GM21717 (cell line): Measurements from ENCODE around the gene PRODH.
"Not testable (repeated sequence)": the region's sequence is repeated elsewhere in the genome, so short reads cannot be mapped to it uniquely, and the experiment has no call there.

Experiments
- ATAC-seq: cut with Tn5 transposase; IDR thresholded peaks from one replicate; pipeline ENCODE4 v1.9.1; 2021; ENCODE audit warnings: mild to moderate bottlenecking, moderate library complexity; ENCODE audit not compliant: unreplicated experiment

Gene PRODH

DNA sequence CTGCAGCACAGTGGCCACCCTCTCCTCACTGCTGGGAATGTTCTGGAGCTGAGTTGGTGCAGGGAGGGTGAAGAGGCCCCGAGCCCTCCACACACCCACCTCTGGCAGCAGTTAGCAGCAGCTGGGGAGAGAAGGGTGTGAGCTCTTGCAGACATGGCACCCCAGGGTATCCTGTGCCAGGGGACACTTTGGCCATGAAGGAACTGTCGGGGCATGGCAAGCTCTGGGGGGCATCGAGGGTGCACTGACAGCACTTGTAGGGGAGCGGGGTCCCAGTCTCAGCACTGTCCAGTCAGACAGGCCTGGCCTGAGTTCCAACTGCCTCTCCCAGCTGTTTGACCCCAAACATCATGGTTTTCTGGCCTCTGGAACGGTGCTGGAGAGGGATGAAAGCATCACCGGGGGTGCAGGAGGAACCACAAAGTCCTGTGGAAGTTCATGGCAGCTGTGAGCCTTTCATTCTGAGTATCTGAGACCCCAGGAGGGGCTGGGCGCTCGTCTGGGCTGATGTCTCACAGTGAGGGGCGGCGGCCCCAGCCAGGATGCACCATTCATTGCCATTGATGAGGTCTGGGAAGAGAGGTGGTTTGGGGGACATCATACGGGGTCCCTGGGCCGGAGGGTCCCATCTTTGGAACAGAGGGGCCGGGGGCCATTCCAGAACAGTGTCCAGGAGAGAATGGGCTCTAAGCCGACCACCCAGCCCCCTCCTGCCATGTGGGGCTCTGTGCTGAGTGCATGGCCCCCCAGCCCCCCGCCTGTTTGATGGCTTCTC lies 20.2 kb upstream of the PRODH start:
- ATAC-seq, result not testable (repeated sequence)

DNA sequence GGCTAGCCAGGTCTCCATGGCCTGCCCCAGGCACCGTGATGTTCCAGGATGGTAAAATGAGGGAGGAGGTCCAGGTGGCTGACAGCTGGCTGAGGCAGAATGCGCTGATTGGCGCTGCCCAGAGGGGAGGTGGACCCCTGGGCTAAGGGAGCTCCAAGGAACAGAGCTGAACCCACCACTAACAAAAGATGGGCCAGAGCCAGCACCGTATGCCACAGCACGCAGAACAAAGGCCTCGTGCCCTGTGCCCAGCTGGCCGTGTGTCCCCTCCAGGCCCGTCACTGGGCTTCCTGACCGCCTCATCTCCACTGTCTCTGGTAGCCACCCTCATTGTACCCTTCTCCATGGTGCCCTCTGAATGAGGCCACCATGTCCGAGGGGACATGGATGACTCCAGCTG lies 19.6 kb upstream of the PRODH start:
- no peak for ATAC-seq

DNA sequence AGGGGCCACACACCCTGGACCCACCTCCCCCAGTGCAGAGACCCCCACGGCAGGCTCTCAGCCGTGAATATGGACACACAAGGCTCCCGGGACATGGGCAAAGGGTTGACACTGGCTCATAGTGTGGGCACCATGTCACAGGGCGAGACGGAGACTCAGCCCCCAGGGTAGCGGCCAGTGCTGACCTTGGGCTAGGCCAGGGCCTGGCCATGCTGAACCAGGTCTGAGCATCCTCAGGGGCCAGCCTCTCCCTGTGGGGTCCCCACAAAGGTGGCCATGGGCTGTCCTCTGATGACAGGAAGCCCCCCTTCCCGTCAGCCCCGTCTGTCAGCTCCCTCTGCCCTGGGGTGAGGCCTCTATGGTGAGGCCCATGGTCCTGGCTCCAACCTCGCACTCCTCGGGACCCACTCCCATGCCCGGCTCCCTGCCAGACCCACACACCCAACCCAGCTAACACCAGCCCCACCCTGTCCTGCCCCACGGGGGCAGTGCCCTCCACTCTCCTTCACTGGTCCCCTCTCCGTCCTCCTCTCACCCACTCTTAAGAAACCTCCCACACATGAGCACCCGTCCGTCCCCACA lies 19.0 kb upstream of the PRODH start:
- ATAC-seq, result no peak

DNA sequence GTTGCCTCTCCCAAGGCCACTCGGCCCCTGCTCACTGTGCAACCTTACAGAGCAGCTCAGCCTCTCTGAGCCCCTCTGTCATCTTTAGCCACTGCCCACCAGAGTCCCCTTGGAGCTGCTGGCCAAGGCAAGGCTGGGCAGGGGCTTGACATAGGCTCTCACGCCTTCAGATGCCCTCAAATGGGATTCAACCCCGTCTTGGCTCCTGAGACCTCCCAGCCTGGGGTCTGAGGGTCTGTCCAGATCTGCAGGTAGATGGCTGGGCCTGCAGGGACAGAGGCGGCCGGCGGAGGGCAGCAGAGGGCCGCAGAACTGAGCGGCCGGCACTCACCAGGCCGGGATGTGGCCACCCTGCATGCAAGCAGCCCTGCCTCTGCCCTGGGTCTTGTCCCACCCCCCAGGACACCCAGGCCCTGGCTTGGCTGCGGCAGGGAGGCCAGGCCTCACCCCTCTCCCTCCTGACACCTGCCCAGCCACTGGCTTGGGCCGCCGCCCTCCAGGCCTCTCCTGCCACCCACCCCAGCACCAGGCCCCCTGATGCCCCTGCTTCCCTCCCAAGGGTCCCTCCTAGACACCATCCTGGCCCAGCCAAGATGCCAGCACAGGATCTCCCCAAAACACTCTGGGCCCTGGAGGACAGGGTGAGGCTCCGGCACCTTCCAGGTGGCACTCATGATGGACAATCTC lies 18.4 kb upstream of the PRODH start:
- ATAC-seq, result not testable (repeated sequence)

DNA sequence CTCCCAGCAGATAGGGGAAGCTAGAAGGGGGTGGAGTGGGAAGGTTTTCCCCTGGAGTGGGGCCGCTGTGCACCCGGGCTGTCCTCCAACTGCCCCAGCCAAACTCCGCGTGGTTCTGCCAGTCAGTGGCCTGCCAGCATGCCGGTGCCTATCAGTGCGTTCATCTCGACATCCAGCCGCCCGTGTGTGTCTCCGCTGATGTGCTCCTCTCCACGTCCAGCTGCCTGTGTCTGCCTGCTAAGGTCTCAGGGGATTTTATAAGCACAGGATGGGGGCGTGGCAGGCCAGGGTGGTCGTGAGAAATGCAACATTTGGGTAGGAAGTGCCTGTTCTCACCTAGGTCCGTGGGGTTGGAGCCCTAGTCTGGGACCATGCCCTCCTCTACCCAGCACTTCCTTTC lies 17.0 kb upstream of the PRODH start:
- not testable (repeated sequence) for ATAC-seq

DNA sequence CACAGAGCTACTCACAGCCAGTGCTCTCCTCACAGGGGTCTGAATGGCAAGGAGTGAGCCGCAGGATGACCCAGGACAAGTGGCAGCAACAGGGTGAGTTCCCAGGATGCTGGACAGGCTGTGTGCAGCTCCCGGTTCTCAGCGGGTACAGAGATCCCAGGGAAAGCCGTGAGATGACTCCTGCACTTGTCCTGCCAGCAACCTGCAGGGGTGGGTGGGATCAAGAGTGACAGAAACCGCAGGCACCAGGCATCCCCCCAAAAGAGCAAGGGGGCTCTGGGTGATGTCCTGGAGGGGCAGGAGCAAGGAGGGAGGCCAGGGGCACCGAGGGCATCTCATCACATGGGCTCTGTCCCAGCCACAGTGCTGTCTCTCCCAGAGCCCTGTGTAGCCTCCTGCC lies 15.9 kb upstream of the PRODH start:
- no peak for ATAC-seq

DNA sequence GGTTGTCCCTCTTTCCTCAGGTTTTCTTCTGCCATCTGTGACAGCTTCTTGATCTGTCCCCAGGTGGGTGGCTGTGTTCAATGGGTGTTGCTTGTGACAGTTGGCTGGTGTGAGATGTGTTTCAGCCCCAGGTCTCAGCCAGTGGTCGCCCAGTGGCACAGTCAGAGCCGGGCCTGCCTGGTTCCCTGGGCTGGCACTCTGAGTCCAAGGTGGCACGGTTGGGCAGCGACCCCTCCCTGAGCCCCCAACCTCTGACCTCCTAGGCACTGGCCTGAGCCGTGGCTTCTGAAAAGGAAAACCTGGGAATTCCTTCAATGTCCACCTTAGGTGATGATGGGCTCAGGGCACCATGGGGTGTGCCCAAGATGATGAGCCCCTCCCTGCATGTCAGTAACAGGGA lies 14.0 kb upstream of the PRODH start:
- no peak for ATAC-seq

DNA sequence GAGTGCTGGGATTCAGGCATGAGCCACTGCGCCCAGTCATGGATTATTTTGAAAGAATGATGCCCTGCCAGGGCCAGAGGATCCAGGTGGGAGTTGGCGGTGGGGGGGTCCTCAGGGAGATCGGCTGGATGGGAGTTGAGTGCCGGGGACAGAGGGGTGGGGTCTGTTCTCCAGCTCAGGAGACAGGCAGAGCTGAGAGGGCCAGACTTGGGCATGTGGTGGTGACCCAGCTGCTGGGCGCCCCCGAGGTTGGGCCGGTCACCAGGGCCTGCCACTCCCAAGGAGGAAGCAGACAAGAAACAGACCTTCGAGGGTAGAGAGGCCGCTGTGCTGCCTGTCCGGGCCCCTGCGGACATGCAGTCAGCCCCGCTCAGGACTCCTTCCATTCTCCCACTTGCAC lies 11.8 kb upstream of the PRODH start:
- ATAC-seq, result no peak

DNA sequence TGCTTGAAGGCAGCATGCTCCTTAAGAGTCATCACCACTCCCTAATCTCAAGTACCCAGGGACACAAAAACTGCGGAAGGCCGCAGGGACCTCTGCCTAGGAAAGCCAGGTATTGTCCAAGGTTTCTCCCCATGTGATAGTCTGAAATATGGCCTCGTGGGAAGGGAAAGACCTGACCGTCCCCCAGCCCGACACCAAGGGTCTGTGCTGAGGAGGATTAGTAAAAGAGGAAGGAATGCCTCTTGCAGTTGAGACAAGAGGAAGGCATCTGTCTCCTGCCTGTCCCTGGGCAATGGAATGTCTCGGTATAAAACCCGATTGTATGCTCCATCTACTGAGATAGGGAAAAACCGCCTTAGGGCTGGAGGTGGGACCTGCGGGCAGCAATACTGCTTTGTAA lies 11.0 kb upstream of the PRODH start:
- not testable (repeated sequence) for ATAC-seq

DNA sequence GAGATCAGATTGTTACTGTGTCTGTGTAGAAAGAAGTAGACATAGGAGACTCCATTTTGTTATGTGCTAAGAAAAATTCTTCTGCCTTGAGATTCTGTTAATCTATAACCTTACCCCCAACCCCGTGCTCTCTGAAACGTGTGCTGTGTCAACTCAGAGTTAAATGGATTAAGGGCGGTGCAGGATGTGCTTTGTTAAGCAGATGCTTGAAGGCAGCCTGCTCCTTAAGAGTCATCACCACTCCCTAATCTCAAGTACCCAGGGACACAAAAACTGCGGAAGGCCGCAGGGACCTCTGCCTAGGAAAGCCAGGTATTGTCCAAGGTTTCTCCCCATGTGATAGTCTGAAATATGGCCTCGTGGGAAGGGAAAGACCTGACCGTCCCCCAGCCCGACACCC lies 2.6 kb upstream of the PRODH start:
- not testable (repeated sequence) for ATAC-seq

DNA sequence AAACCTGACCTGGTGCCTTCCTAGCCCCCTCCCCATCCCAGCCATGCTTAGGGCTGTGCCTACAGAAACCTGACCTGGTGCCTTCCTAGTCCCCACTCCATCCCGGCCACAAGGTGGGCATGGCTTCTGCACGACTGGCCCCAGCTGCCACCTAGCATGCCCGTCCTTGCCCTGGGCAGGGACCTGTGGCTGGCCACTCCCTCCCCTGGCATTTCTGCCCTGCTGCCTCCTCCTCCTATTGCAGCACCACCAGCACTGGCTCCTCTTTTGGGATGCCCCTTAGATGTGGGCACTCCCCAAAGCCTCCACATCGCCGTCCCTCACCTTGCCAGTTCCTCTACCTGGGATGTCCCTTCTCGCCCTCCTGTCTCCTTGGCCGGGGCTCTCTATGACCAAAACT lies 1.4 kb downstream of the PRODH start:
- not testable (repeated sequence) for ATAC-seq

DNA sequence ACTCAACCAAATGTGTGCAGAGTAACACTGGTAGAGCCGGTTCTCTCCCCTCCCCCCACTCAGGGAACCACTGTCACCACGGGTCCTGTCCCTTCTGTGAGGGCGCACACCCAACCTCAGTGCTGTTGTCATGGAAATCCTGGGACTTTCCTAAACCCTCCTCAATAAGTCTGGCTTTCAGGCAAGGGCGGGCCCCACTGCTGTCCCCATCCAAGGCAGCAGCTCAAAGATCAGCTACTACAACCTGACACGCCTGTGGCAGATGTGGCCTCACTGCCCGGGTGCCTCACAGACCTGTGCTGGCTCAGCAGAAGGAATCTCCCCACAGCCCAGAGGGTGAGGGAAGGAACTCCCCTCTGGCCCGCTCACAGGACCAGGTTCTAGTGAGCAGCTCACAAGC lies 2.2 kb downstream of the PRODH start:
- ATAC-seq, result no peak

DNA sequence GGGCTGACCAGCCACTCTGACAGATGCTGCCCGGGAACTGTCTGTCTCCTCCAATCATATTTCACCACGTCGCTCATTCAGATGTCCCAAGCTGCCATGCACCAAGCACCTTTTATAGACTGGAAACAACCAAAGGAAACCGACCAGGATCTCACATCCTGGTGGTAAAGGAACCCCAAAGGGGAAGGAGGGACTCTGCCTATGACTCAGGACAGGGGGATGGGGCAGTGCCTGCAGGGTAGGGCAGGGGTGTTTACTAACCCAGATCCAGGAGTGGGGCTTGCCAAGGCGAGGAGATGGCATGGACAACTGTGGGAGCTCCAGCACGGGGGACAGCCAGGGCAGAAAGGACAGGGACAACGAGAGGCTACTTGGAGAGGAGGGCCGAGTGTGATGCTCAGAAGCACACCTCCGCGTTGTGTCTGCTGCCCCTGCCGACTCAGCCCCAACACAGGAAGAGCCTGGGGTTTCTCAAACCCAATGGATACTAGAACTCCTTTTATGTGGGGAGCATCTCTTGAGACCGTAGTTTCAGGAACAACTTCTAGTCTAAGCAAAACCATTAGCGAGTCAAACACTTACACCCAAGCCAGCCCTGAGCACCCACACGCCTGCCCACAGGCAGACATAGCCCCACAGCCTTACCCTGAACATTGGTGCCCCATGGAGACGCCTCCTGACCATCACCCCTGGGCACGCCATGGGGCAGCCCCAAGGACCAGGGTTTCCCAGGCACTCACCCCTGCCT lies 4.0 kb downstream of the PRODH start:
- ATAC-seq, result no peak

DNA sequence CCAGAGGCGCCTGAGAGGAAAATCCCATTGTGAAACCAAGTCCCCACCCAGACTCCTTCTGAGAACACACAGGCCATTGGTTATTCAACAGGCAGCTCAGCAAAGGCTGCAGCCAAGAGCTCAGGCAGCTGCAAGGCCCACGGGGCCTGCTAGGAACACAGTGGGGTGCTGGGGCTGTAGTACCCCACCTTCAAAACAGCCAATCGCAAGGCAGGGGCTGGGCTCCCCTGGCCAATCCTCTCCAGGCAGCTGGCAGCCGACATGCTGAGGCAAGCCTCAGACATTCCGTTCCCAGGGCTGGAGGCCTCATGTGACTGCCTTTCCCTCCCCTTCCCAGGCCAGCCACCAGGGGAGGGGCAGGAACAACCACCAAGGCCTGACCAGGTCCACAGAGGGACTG lies 6.6 kb downstream of the PRODH start:
- no peak for ATAC-seq

DNA sequence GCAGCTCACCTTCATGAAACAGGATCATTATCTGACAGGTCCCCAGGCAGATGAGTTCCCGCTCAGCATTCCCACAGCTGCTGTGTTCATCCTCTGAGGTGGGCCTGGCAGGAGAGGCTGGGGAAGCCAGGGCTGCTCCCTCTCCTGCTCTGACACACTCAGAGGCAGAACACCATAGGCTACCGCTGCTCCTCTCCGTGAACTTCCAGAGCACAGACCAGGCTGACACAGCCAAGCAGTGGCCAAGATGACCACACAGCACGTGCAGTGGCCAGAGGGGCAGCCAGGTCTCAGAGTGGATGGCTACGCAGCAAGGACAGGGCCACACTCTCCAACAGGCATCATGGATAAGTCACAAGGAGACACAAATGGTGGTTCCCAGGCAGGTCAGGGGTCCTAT lies 8.5 kb downstream of the PRODH start:
- no peak for ATAC-seq

DNA sequence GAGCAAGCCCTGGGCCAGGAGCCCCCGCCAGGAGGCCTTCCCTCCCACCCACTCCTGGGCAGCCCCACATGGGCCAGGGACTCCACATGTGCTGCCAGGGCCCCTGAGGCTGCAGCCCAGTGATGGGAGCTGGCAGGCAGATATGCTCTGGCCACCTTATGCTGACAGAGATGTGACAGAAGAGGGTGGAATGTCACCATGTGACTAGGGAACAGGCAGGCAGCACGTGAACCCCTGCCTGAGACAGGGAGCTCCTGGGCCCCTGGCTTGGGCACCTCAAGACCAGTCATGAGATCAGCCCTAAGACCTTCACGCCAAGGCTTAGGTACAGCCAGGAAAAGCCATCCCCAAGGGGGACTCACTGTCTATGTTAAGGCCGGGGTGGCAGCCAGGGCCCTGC lies 9.1 kb downstream of the PRODH start:
- no peak for ATAC-seq

DNA sequence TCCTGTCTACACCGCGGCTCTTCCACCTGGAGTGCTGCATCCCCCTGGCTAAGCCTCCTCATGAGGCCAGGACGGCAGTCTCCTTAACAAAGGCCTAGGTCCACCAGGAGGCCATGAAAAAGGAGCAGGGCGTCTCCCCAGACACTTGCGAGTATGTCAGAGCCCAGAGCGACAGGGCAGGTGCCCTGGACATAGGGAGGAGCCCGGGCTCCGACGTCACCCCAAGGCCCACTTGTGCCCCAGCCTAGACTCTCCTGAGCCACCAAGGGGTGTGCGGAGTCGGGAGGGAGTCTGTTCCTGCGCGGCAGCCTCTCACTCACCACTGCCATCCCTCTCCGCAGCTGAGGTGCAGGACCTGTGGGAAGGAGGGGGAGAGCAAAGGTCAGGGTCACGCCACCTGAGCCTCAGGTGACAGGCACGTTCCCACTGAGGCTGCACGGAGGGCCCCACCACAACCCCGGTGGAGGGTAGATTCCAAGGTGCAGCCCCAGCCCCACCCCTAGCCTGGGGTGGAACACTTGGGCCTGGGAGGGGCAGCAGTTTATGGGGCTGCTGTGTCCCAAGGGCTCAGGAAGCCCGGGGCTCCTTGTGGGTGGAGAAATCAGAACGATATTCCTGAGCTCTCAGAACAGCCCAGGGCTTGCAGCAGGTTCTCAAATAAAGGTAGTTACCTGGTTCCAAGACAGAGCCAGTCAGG lies 10.6 kb downstream of the PRODH start:
- ATAC-seq, result no peak

DNA sequence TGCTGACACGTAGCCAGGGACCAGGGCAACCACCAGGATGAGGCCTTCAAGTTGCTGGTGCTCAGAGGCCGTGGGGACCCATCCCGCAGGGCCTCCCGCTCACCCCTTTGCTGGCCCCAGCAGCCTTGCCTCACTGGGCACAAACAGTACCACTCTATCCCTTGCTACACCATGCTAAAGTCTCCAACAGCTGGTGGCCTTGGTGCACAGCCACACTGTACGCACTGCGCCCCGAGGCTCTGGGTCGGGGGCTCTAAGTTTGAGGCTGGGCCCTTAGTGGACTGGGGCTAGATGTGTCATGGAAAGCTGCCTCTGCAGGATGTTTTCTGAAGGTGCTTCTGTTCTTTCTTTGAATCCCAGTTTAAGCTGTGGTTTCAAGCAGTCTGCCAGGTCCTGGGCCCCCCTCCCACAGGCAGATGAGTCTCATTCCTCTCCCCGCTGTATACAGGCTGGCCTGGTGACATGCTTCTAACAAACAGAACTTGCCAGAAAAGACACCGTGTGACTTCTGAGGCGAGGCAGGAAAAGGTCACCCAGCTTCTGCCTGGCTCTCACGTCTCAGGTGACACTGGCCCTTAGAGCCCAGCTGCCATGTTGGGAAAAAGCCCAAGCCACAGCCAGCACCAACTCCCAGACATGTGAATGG lies 15.7 kb downstream of the PRODH start:
- ATAC-seq, result not testable (repeated sequence)

DNA sequence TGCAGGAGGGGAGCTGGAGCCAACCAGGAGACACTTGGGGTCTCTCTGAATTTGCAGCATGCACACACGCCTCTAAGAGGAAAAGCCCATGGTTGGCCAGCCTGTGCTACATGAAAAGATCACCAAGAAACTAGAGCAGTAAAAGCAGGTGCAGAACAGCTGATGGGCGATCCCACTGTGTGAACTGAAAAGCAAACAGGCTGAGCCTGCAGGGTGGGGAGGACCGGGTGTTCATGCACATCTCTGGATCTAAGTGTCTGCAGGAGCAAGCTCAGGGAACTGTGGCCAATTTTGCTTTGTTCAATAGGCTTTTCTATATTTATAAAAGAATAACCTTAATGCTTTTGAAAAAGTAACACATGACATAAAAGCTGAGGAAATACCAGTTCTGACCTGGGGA lies 18.3 kb downstream of the PRODH start:
- ATAC-seq, result not testable (repeated sequence)

DNA sequence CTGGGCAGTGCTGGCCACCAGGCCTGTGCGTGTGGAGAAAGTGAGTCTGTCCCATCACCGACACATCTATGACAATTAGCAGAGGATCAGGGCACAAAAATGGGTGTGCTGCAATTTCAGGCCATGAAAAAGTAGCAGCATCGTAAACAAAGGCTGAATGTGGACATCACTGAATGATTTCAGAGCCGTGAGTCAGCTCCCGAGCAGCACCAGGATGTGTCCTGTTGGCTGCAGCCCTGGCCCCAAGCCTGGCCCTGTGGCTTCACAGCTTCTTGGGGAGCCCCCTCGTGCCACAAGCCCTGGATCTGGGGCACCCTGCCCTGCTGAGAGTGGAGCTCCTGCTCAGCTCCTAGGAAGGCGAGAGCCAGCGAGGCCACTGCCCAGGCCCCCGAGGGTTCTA lies 20.5 kb downstream of the PRODH start:
- not testable (repeated sequence) for ATAC-seq
